HepG2 (cell line): ENCODE measurements around the gene HMGB2. TPM values are rescaled to one million over a fixed set of nuclear protein-coding genes. Genes with fewer than 3 reads are reported as not detected.

Source experiments
- ATAC-seq: fragments of 200-7000 bp; cut with Tn5 transposase; 3 replicates; pipeline ENCODE4 v1.9.1; 2020; ENCODE audit warnings: mild to moderate bottlenecking, moderate library complexity
- BruUV-seq: library from RNA; stranded (reverse); fragments of 400-500 nt; replicated peaks from 2 replicates; lab custom pipeline; 2021; lab: Mats Ljungman, UMichigan
- CTCF ChIA-PET: fragments of 300-600 bp; formaldehyde crosslinking; extraction: SDS; loops from one replicate; lab custom pipeline; 2021; ENCODE audit warnings: low total read pairs, inconsistent platforms, low intra/inter-chr PET ratio; lab: Yijun Ruan, JAX
- POLR2A ChIA-PET: fragments of 350-600 bp; sonication (Branson Sonifier 250); formaldehyde crosslinking; loops from one replicate; lab custom pipeline; 2020; ENCODE audit warnings: antibody characterized with exemption, inconsistent platforms; lab: Yijun Ruan, JAX
- DNase-seq: peaks from one replicate; pipeline ENCODE4 v3.0.0-alpha.2; 2015; ENCODE audit warnings: low spot score
- FAIRE-seq: peaks from 3 replicates; lab custom pipeline; 2011; peaks lifted over from hg19 to GRCh38; lab: Jason Lieb, UNC
- H2AFZ ChIP-seq: one replicate; pipeline ENCODE4 v1.6.1; 2011; ENCODE audit warnings: low read length, inconsistent platforms
- H3K27ac ChIP-seq: fragments of 300-600 bp; 3 replicates; pipeline ENCODE4 v1.8.0; 2011; ENCODE audit warnings: mixed run types, mild to moderate bottlenecking, mixed read lengths, low read length, inconsistent platforms; ENCODE audit not compliant: insufficient read depth; ENCODE audit errors: extremely low read length
- H3K27me3 ChIP-seq, 2 experiments: fragments of 200-600 bp in 1 of 2; 2 replicates in 1 of 2; 3 replicates in 1 of 2; pipeline versions ENCODE4 v1.6.0 to v1.8.0; 2011; ENCODE audit warnings: low read length in 2 of 2, mild to moderate bottlenecking in 2 of 2, moderate library complexity in 2 of 2, inconsistent platforms in 1 of 2; ENCODE audit not compliant: insufficient read depth in 2 of 2, control insufficient read depth in 1 of 2
- H3K36me3 ChIP-seq, 2 experiments: fragments of 200-600 bp in 1 of 2; replicated peaks in 1 of 2; 2 replicates in 1 of 2; 3 replicates in 1 of 2; pipeline versions ENCODE4 v1.5.1 to v1.8.0; 2011; ENCODE audit warnings: low read length in 2 of 2, inconsistent platforms in 1 of 2; ENCODE audit not compliant: insufficient read depth in 2 of 2, control insufficient read depth in 1 of 2
- H3K4me1 ChIP-seq: 2 replicates; pipeline ENCODE4 v1.5.1; 2012; ENCODE audit warnings: low read length, inconsistent platforms; ENCODE audit not compliant: insufficient read depth
- H3K4me2 ChIP-seq: 2 replicates; pipeline ENCODE4 v1.6.0; 2011; ENCODE audit warnings: low read depth, low read length, inconsistent platforms
- H3K4me3 ChIP-seq, 3 experiments: fragments of 200-600 bp in 1 of 3; sonication (generic), shearing (Covaris generic) in 1 of 3; replicated peaks in 1 of 3; 2 replicates each; pipeline ENCODE4 v1.5.1; 2011 to 2016; ENCODE audit warnings: low read length in 3 of 3, inconsistent platforms in 2 of 3, low read depth in 2 of 3, mild to moderate bottlenecking in 2 of 3, control low read depth in 1 of 3, mixed read lengths in 1 of 3; ENCODE audit not compliant: insufficient read depth in 1 of 3
- H3K79me2 ChIP-seq: one replicate; pipeline ENCODE4 v1.6.1; 2011; ENCODE audit warnings: low read length, inconsistent platforms; ENCODE audit not compliant: insufficient read depth
- H3K9ac ChIP-seq: 2 replicates; pipeline ENCODE4 v1.6.0; 2011; ENCODE audit warnings: mild to moderate bottlenecking, low read depth, low read length, inconsistent platforms; ENCODE audit not compliant: insufficient read depth
- H3K9me3 ChIP-seq: 2 replicates; pipeline ENCODE4 v1.5.1; 2012; ENCODE audit warnings: mild to moderate bottlenecking, low read length
- H4K20me1 ChIP-seq: 2 replicates; pipeline ENCODE4 v1.6.0; 2011; ENCODE audit warnings: inconsistent platforms, mild to moderate bottlenecking, low read length, moderate library complexity; ENCODE audit not compliant: insufficient read depth
- KLF11 ChIP-seq: IDR thresholded peaks from 2 replicates; pipeline ENCODE4 v1.6.1; 2016; ENCODE audit warnings: missing compliant biosample characterization
- MBNL3 ChIP-seq: fragments of 250-450 bp; sonication (Bioruptor Pico); conservative IDR thresholded peaks from 2 replicates; pipeline ENCODE4 v1.8.0; 2022; ENCODE audit warnings: mild to moderate bottlenecking, inconsistent platforms
- MYC ChIP-seq: sonication (generic); formaldehyde crosslinking; IDR thresholded peaks from 2 replicates; pipeline ENCODE4 v1.9.0; 2021; ENCODE audit warnings: missing genetic modification reagents, borderline replicate concordance
- NR2C2 ChIP-seq: sonication (generic); formaldehyde crosslinking; IDR thresholded peaks from 2 replicates; pipeline ENCODE4 v1.4.0; 2020; ENCODE audit warnings: missing genetic modification reagents, mild to moderate bottlenecking, moderate library complexity, borderline replicate concordance
- NR2F2 ChIP-seq: IDR thresholded peaks from 2 replicates; pipeline ENCODE4 v1.6.1; 2012; ENCODE audit warnings: low read depth, inconsistent platforms, borderline replicate concordance
- SMC3 ChIP-seq: IDR thresholded peaks from 2 replicates; pipeline ENCODE4 v1.6.1; 2011; ENCODE audit warnings: low read length, improper control_type of control experiment
- SOX5 ChIP-seq: IDR thresholded peaks from 2 replicates; pipeline ENCODE4 v1.6.1; 2016; ENCODE audit warnings: borderline replicate concordance
- SP140L ChIP-seq: sonication (generic); formaldehyde crosslinking; IDR thresholded peaks from 2 replicates; pipeline ENCODE4 v1.4.0; 2020; ENCODE audit warnings: missing genetic modification reagents, borderline replicate concordance
- STAG1 ChIP-seq: sonication (generic); formaldehyde crosslinking; IDR thresholded peaks from 2 replicates; pipeline ENCODE4 v1.4.0; 2020; ENCODE audit warnings: missing genetic modification reagents
- ZBTB3 ChIP-seq: sonication (generic); formaldehyde crosslinking; IDR thresholded peaks from 2 replicates; pipeline ENCODE4 v1.4.0; 2020; ENCODE audit warnings: low read depth, mild to moderate bottlenecking, moderate library complexity, missing genetic modification reagents, borderline replicate concordance
- ZBTB8A ChIP-seq: sonication (generic); formaldehyde crosslinking; IDR thresholded peaks from 2 replicates; pipeline ENCODE4 v1.4.0; 2020; ENCODE audit warnings: mild to moderate bottlenecking, low read depth, missing genetic modification reagents, borderline replicate concordance
- ZNF20 ChIP-seq: sonication (generic); formaldehyde crosslinking; IDR thresholded peaks from 2 replicates; pipeline ENCODE4 v1.4.0; 2020; ENCODE audit warnings: mild to moderate bottlenecking, moderate library complexity, missing genetic modification reagents
- ZNF703 ChIP-seq: sonication (generic); formaldehyde crosslinking; IDR thresholded peaks from 2 replicates; pipeline ENCODE4 v1.5.1; 2020; ENCODE audit warnings: missing genetic modification reagents, mild to moderate bottlenecking, moderate library complexity, borderline replicate concordance
- ZNF761 ChIP-seq: sonication (generic); formaldehyde crosslinking; conservative IDR thresholded peaks from 2 replicates; pipeline ENCODE4 v1.4.0; 2020; ENCODE audit warnings: mild to moderate bottlenecking, missing genetic modification reagents
- WGBS: methylation state at CpG from one replicate; pipeline ENCODE4 v1.1.6; 2017; ENCODE audit warnings: low lambda C conversion rate; 5-methylcytosine and 5-hydroxymethylcytosine counted together
- in situ Hi-C: cut with HindIII; loops from 2 replicates; pipeline ENCODE4 v1.10.0; 2017; ENCODE audit warnings: low pct_unique_long_range_greater_than_20kb; ENCODE audit not compliant: extremely low pct_ligation_motif_present
- intact Hi-C: fragments of 100-400 bp; cut with micrococcal nuclease; formaldehyde crosslinking; loops from one replicate; pipeline ENCODE4 v1.10.0; 2022; ENCODE audit not compliant: unreplicated experiment
- polyA plus RNA-seq, 8 experiments: library from polyadenylated mRNA; depleted of rRNA in 3 of 8; stranded (reverse) in 7 of 8; unstranded in 1 of 8; fragments of >200 nt; fragmentation: Illumina TruSeq in 4 of 8; extraction: Trizol in 4 of 8; gene quantifications; 2 replicates each; pipeline versions ENCODE4 v1.2.1 to v1.2.3, GENCODE V29; 2011 to 2016; ENCODE audit warnings: low read depth in 4 of 8, missing spikeins in 1 of 8, mixed read lengths in 1 of 8; ENCODE audit not compliant: insufficient read depth in 1 of 8
- total RNA-seq, 5 experiments: library from RNA; depleted of rRNA; stranded (reverse); fragments of >200 nt; fragmentation: Illumina TruSeq; extraction: Trizol; gene quantifications; 2 replicates each; pipeline ENCODE4 v1.2.3, GENCODE V29; 2016; ENCODE audit warnings: low read depth in 1 of 5
- TF ChIP-seq, protein P1 (sequence below): sonication (generic); formaldehyde crosslinking; IDR thresholded peaks from 2 replicates; pipeline ENCODE4 v1.4.0; 2020; ENCODE audit warnings: mild to moderate bottlenecking, missing genetic modification reagents
- TF ChIP-seq, protein P2 (sequence below): sonication (generic); formaldehyde crosslinking; IDR thresholded peaks from 2 replicates; pipeline ENCODE4 v1.5.0; 2020; ENCODE audit warnings: mild to moderate bottlenecking, missing genetic modification reagents, moderate library complexity
- TF ChIP-seq, protein P3 (sequence below): IDR thresholded peaks from 2 replicates; pipeline ENCODE4 v1.6.1; 2018; ENCODE audit warnings: missing genetic modification reagents

Gene HMGB2
- total and polyA plus RNA-seq, 2 of the 13 experiments (the other 11 are each of a cell fraction or from before 2014, with no cell fraction given): 90.5 to 332 TPM

DNA sequence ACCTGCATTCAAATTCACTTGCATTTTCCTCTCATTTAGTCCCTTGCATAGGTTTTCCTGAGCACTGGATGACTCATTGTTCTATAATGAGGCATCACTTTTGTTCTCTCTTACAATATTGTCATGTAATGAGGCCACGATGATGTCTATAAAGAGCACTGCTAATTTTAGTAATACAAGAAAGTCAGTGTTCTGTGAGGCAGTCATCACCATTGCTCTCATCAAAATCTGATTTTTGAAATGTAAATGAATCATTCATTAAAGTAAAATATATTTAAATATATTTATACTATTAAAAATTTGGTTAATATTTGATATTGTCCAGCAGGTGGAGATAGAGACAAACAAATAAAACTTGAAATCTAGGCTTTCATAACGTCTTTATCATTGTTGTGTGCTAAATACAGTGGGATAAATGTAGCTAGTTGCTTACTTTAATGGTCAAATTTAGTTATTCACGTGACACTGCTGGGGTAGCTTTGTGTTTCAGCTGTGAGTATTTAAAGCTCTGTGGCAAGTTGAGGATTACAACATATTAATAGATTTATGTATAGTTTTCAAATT, 15.4 kb downstream of the HMGB2 start:
- DNase-seq: peak; percentile 10
- H3K4me1 ChIP-seq: no peaks in the 10 kb centered on the region
- H3K4me2 ChIP-seq: no peak overlapping the region
- in situ Hi-C loops (loop anchor here (10.0 kb wide), 1 partner anchor 176 kb away; no protein-coding TSS in a partner anchor), intact Hi-C loops (loop anchor here (1.0 to 2.0 kb wide), 3 partner anchors 42 to 176 kb away; no protein-coding TSS in a partner anchor)
- FAIRE-seq: no peak
- no peak for ATAC-seq
- no peaks in the 10 kb centered on the region for H3K9me3 ChIP-seq
- H3K4me3 ChIP-seq: no peak overlapping the region
- no peak overlapping the region for H3K27ac ChIP-seq
- H3K9ac ChIP-seq: no peak overlapping the region
- no TSS peak for BruUV-seq
- H3K27me3 ChIP-seq: no peaks in the 10 kb centered on the region
- no peaks in the 10 kb centered on the region for H3K36me3 ChIP-seq
- CTCF ChIA-PET: interaction anchor here (2.4 to 2.9 kb wide), 2 partner anchors 42 to 98 kb away, joined by 8 to 62 read pairs; no protein-coding TSS in a partner anchor
- no peaks in the 10 kb centered on the region for H3K79me2 ChIP-seq
- WGBS: 48% methylated on average over 3 of the region's 3 CpGs
- no peak overlapping the region for H2AFZ ChIP-seq
- POLR2A ChIA-PET: interaction anchor here (1.3 kb wide), 1 partner anchor 15 kb away, joined by 7 read pairs; the partner anchor contains the start of gene HMGB2
- TF ChIP-seq MYC (no peak), SOX5 (no peak), SMC3 (0 out of 2 replicates have a peak, but pooled peaks have one; percentile 4), ZNF761 (CRISPR knock-in tag) (no peak), ZNF703 (CRISPR knock-in tag) (no peak), MBNL3 (CRISPR knock-in tag) (no peak), KLF11 (CRISPR knock-in tag) (no peak), SP140L (CRISPR knock-in tag) (no peak), ZBTB8A (CRISPR knock-in tag) (no peak), ZBTB3 (CRISPR knock-in tag) (no peak), NR2C2 (no peak), ZNF20 (CRISPR knock-in tag) (no peak), NR2F2 (no peak), STAG1 (peak; percentile 58)
- TF ChIP-seq, protein P1, sequence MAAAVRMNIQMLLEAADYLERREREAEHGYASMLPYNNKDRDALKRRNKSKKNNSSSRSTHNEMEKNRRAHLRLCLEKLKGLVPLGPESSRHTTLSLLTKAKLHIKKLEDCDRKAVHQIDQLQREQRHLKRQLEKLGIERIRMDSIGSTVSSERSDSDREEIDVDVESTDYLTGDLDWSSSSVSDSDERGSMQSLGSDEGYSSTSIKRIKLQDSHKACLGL: no peak
- TF ChIP-seq, protein P2, sequence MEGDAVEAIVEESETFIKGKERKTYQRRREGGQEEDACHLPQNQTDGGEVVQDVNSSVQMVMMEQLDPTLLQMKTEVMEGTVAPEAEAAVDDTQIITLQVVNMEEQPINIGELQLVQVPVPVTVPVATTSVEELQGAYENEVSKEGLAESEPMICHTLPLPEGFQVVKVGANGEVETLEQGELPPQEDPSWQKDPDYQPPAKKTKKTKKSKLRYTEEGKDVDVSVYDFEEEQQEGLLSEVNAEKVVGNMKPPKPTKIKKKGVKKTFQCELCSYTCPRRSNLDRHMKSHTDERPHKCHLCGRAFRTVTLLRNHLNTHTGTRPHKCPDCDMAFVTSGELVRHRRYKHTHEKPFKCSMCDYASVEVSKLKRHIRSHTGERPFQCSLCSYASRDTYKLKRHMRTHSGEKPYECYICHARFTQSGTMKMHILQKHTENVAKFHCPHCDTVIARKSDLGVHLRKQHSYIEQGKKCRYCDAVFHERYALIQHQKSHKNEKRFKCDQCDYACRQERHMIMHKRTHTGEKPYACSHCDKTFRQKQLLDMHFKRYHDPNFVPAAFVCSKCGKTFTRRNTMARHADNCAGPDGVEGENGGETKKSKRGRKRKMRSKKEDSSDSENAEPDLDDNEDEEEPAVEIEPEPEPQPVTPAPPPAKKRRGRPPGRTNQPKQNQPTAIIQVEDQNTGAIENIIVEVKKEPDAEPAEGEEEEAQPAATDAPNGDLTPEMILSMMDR: peak; percentile 18; the same call in 1 of the 2 replicates
- TF ChIP-seq, protein P3, sequence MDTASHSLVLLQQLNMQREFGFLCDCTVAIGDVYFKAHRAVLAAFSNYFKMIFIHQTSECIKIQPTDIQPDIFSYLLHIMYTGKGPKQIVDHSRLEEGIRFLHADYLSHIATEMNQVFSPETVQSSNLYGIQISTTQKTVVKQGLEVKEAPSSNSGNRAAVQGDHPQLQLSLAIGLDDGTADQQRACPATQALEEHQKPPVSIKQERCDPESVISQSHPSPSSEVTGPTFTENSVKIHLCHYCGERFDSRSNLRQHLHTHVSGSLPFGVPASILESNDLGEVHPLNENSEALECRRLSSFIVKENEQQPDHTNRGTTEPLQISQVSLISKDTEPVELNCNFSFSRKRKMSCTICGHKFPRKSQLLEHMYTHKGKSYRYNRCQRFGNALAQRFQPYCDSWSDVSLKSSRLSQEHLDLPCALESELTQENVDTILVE (CRISPR knock-in tag): no peak
- no peaks in the 10 kb centered on the region for H4K20me1 ChIP-seq
